Caco-2 (cell line): Measurements from ENCODE around the gene FNDC3B. TPM values are rescaled to one million over a fixed set of nuclear protein-coding genes. Genes with fewer than 3 reads are reported as not detected.

Experiments
- BruUV-seq: library from RNA; stranded (reverse); fragments of 400-500 nt; replicated peaks from 2 replicates; lab custom pipeline; 2021; lab: Mats Ljungman, UMichigan
- CTCF ChIA-PET: fragments of 300-600 bp; sonication (Branson Sonifier 250); formaldehyde crosslinking; loops from one replicate; lab custom pipeline; 2022; ENCODE audit warnings: antibody characterized with exemption; lab: Charles Lee
- POLR2A ChIA-PET: fragments of 300-600 bp; sonication (Branson Sonifier 250); formaldehyde crosslinking; loops from one replicate; lab custom pipeline; 2022; ENCODE audit warnings: antibody characterized with exemption; lab: Charles Lee
- DNase-seq, 2 experiments: peaks; one replicate each; pipeline versions ENCODE4 v3.0.0 to v3.0.0-alpha.2; 2020 to 2022
- H3K27me3 ChIP-seq: replicated peaks from 2 replicates; pipeline ENCODE4 v1.6.0; 2011; ENCODE audit warnings: low read length; ENCODE audit not compliant: control insufficient read depth, insufficient read depth
- H3K36me3 ChIP-seq: 2 replicates; pipeline ENCODE4 v1.5.1; 2011; ENCODE audit warnings: low read length; ENCODE audit not compliant: control insufficient read depth, insufficient read depth
- H3K4me1 ChIP-seq: fragments of 250-450 bp; sonication (Bioruptor Pico); 2 replicates; pipeline ENCODE4 v1.5.1; 2020; ENCODE audit warnings: mild to moderate bottlenecking
- H3K4me3 ChIP-seq: 2 replicates; pipeline ENCODE4 v1.5.1; 2011; ENCODE audit warnings: low read depth, mild to moderate bottlenecking, control low read depth, low read length
- H3K9me3 ChIP-seq: fragments of 250-450 bp; sonication (Bioruptor Pico); 2 replicates; pipeline ENCODE4 v1.5.1; 2020; ENCODE audit warnings: mild to moderate bottlenecking, moderate library complexity
- H3K27ac Mint-ChIP-seq: one replicate; pipeline ENCODE4 v1.8.0; 2022; ENCODE audit warnings: mixed read lengths; ENCODE audit not compliant: unreplicated experiment
- H3K27me3 Mint-ChIP-seq: one replicate; pipeline ENCODE4 v1.8.0; 2022; ENCODE audit warnings: mixed read lengths; ENCODE audit not compliant: insufficient read depth, unreplicated experiment
- H3K36me3 Mint-ChIP-seq: one replicate; pipeline ENCODE4 v1.8.0; 2022; ENCODE audit warnings: mild to moderate bottlenecking, mixed read lengths; ENCODE audit not compliant: insufficient read depth, unreplicated experiment
- H3K4me1 Mint-ChIP-seq: one replicate; pipeline ENCODE4 v1.8.0; 2022; ENCODE audit warnings: low read depth, mixed read lengths; ENCODE audit not compliant: unreplicated experiment
- H3K4me3 Mint-ChIP-seq: one replicate; pipeline ENCODE4 v1.8.0; 2022; ENCODE audit warnings: mild to moderate bottlenecking, moderate library complexity, mixed read lengths; ENCODE audit not compliant: unreplicated experiment
- H3K9me3 Mint-ChIP-seq: one replicate; pipeline ENCODE4 v1.8.0; 2022; ENCODE audit warnings: mixed read lengths; ENCODE audit not compliant: unreplicated experiment
- CTCF ChIP-seq, 2 experiments: fragments of 200-600 bp in 1 of 2; IDR thresholded peaks; 1 replicate in 1 of 2; 2 replicates in 1 of 2; pipeline versions ENCODE4 v1.5.1 to v1.8.0; 2011 to 2022; ENCODE audit warnings: antibody characterized with exemption in 1 of 2, control low read depth in 1 of 2, inconsistent platforms in 1 of 2, low read depth in 1 of 2, low read length in 1 of 2, mild to moderate bottlenecking in 1 of 2, moderate library complexity in 1 of 2; ENCODE audit not compliant: insufficient read depth in 1 of 2, severe bottlenecking in 1 of 2, unreplicated experiment in 1 of 2
- intact Hi-C: fragments of 100-400 bp; cut with micrococcal nuclease; formaldehyde crosslinking; loops from one replicate; pipeline ENCODE4 v1.10.0; 2022; ENCODE audit not compliant: unreplicated experiment
- total RNA-seq: library from RNA; stranded (reverse); gene quantifications from 2 replicates; pipeline ENCODE4 v1.2.3, GENCODE V29; 2022

Gene FNDC3B
- total RNA-seq, 1 experiment from 2014 or later, result 59.8 TPM

GRCh38 chr3:172161133-172161789, 121.9 kb downstream of the FNDC3B start:
- peaks cover 10% of the 10 kb centered on the region for H3K36me3 Mint-ChIP-seq
- H3K27me3 Mint-ChIP-seq, result no peaks in the 10 kb centered on the region
- Histone ChIP-seq H3K4me3 (no peak overlapping the region), H3K36me3 (no peaks in the 10 kb centered on the region), H3K9me3 (no peaks in the 10 kb centered on the region), H3K27me3 (no peaks in the 10 kb centered on the region), H3K4me1 (no peaks in the 10 kb centered on the region)
- intact Hi-C loops, result no loop called here
- H3K27ac Mint-ChIP-seq, result no peak overlapping the region
- no peak for TF ChIP-seq CTCF (IDR thresholded peaks at IDR 0.05; ENCODE audit: insufficient read depth in 1 of 2, low read depth in 1 of 2, low read length in 1 of 2, severe bottlenecking in 1 of 2, unreplicated experiment in 1 of 2)
- POLR2A ChIA-PET, result no interaction called here
- no peak for DNase-seq
- H3K9me3 Mint-ChIP-seq, result no peaks in the 10 kb centered on the region
- no peak overlapping the region for H3K4me3 Mint-ChIP-seq
- no TSS peak for BruUV-seq
- CTCF ChIA-PET, result no interaction called here
- peaks cover 8% of the 10 kb centered on the region for H3K4me1 Mint-ChIP-seq

GRCh38 chr3:172161959-172162358, 122.6 kb downstream of the FNDC3B start:
- CTCF ChIA-PET, result no interaction called here
- peaks cover 10% of the 10 kb centered on the region for H3K36me3 Mint-ChIP-seq
- DNase-seq, result no peak

GRCh38 chr3:172163320-172163719, 123.9 kb downstream of the FNDC3B start:
- Histone ChIP-seq H3K4me1 (no peaks in the 10 kb centered on the region), H3K36me3 (no peaks in the 10 kb centered on the region), H3K9me3 (no peaks in the 10 kb centered on the region), H3K4me3 (no peak overlapping the region), H3K27me3 (no peaks in the 10 kb centered on the region)
- Mint-ChIP-seq H3K4me1 (peaks cover 8% of the 10 kb centered on the region), H3K27me3 (no peaks in the 10 kb centered on the region), H3K9me3 (no peaks in the 10 kb centered on the region), H3K4me3 (no peak overlapping the region), H3K36me3 (peaks cover 7% of the 10 kb centered on the region), H3K27ac (no peak overlapping the region)
- BruUV-seq, result no TSS peak
- ChIA-PET CTCF (no interaction called here), POLR2A (no interaction called here)
- TF ChIP-seq CTCF (IDR thresholded peaks at IDR 0.05; ENCODE audit: insufficient read depth in 1 of 2, low read depth in 1 of 2, low read length in 1 of 2, severe bottlenecking in 1 of 2, unreplicated experiment in 1 of 2), result no peak
- intact Hi-C loops, result no loop called here
- no peak for DNase-seq

More at GRCh38 chr3:172161959-172162358, 122.6 kb downstream of the FNDC3B start:
- no peak overlapping the region for H3K4me3 Mint-ChIP-seq
- no TSS peak for BruUV-seq
- H3K27me3 ChIP-seq, result no peaks in the 10 kb centered on the region
- POLR2A ChIA-PET, result interaction anchor here (0.7 kb wide), 1 partner anchor 19 kb away, joined by 6 read pairs; no protein-coding TSS in a partner anchor
- H3K4me3 ChIP-seq, result no peak overlapping the region
- H3K4me1 Mint-ChIP-seq, result peaks cover 8% of the 10 kb centered on the region
- intact Hi-C loops, result no loop called here
- H3K9me3 ChIP-seq, result no peaks in the 10 kb centered on the region
- no peak for TF ChIP-seq CTCF (IDR thresholded peaks at IDR 0.05; ENCODE audit: insufficient read depth in 1 of 2, low read depth in 1 of 2, low read length in 1 of 2, severe bottlenecking in 1 of 2, unreplicated experiment in 1 of 2)
- no peaks in the 10 kb centered on the region for H3K4me1 ChIP-seq
- no peaks in the 10 kb centered on the region for H3K27me3 Mint-ChIP-seq
- H3K9me3 Mint-ChIP-seq, result no peaks in the 10 kb centered on the region
- H3K36me3 ChIP-seq, result no peaks in the 10 kb centered on the region
- no peak overlapping the region for H3K27ac Mint-ChIP-seq
